Liver (tissue), 9 donors: ENCODE results near the gene UMAD1. TPM values are rescaled to one million over a fixed set of nuclear protein-coding genes. Genes with fewer than 3 reads are reported as not detected.

ENCODE experiments used
- DNase-seq: peaks from one replicate; pipeline ENCODE4 v3.0.0-alpha.2; 2017; ENCODE audit warnings: low spot score
- H3K27ac ChIP-seq, 2 donors: one replicate each; pipeline ENCODE4 v1.7.0; 2013; ENCODE audit warnings: inconsistent platforms in 2 of 2, low read length in 2 of 2, control low read depth in 1 of 2, low read depth in 1 of 2, mild to moderate bottlenecking in 1 of 2
- H3K27me3 ChIP-seq, 4 donors: one replicate each; pipeline versions ENCODE4 v1.6.1 to v1.7.0; 2013; ENCODE audit warnings: low read length in 3 of 4, inconsistent platforms in 1 of 4, mild to moderate bottlenecking in 1 of 4, moderate library complexity in 1 of 4; ENCODE audit not compliant: control insufficient read depth in 4 of 4, insufficient read depth in 4 of 4
- H3K36me3 ChIP-seq, 4 donors: one replicate each; pipeline versions ENCODE4 v1.6.1 to v1.7.0; 2013; ENCODE audit warnings: low read length in 3 of 4, mild to moderate bottlenecking in 3 of 4, low read depth in 1 of 4, moderate library complexity in 1 of 4; ENCODE audit not compliant: control insufficient read depth in 4 of 4, insufficient read depth in 3 of 4
- H3K4me1 ChIP-seq, 4 donors: one replicate each; pipeline versions ENCODE4 v1.6.1 to v1.7.0; 2013; ENCODE audit warnings: low read length in 3 of 4, mild to moderate bottlenecking in 3 of 4, moderate library complexity in 1 of 4; ENCODE audit not compliant: control insufficient read depth in 4 of 4, insufficient read depth in 4 of 4
- H3K4me3 ChIP-seq, 3 donors: one replicate each; pipeline versions ENCODE4 v1.6.1 to v1.7.0; 2013; ENCODE audit warnings: low read length in 3 of 3, control low read depth in 1 of 3, low read depth in 1 of 3, mild to moderate bottlenecking in 1 of 3
- H3K9ac ChIP-seq, 2 donors: one replicate each; pipeline ENCODE4 v1.7.0; 2013; ENCODE audit warnings: low read length in 2 of 2, mild to moderate bottlenecking in 2 of 2, moderate library complexity in 2 of 2, control low read depth in 1 of 2, low read depth in 1 of 2
- H3K9me3 ChIP-seq, 4 donors: one replicate each; pipeline versions ENCODE4 v1.6.1 to v1.7.0; 2013; ENCODE audit warnings: low read length in 3 of 4; ENCODE audit not compliant: control insufficient read depth in 4 of 4
- CTCF ChIP-seq: fragments of 150-350 bp; IDR thresholded peaks from 2 replicates; pipeline ENCODE4 v1.5.1; 2017; ENCODE audit warnings: improper control_type of control experiment, low read depth, low read length; ENCODE audit not compliant: missing input control
- EGR1 ChIP-seq, 2 donors: IDR thresholded peaks; 2 replicates each; pipeline ENCODE4 v1.6.1; 2016 to 2018; ENCODE audit warnings: antibody characterized with exemption in 2 of 2, low read depth in 2 of 2
- FOXA1 ChIP-seq: IDR thresholded peaks from 2 replicates; pipeline ENCODE4 v1.6.1; 2016; ENCODE audit warnings: antibody characterized with exemption
- FOXA2 ChIP-seq: IDR thresholded peaks from 2 replicates; pipeline ENCODE4 v1.6.1; 2016; ENCODE audit warnings: antibody characterized with exemption
- GABPA ChIP-seq, 2 donors: IDR thresholded peaks in 1 of 2; conservative IDR thresholded peaks in 1 of 2; 2 replicates each; pipeline ENCODE4 v1.6.1; 2016; ENCODE audit warnings: antibody characterized with exemption in 2 of 2, mild to moderate bottlenecking in 1 of 2, moderate library complexity in 1 of 2
- HNF4A ChIP-seq, 2 donors: conservative IDR thresholded peaks; 2 replicates each; pipeline ENCODE4 v1.6.1; 2016; ENCODE audit warnings: antibody characterized with exemption in 2 of 2, mild to moderate bottlenecking in 2 of 2
- HNF4G ChIP-seq: IDR thresholded peaks from 2 replicates; pipeline ENCODE4 v1.6.1; 2016; ENCODE audit warnings: antibody characterized with exemption
- JUND ChIP-seq, 2 donors: IDR thresholded peaks; 2 replicates each; pipeline ENCODE4 v1.6.1; 2016; ENCODE audit warnings: antibody characterized with exemption in 2 of 2
- MAX ChIP-seq: IDR thresholded peaks from 2 replicates; pipeline ENCODE4 v1.6.1; 2016; ENCODE audit warnings: antibody characterized with exemption
- NR2F2 ChIP-seq: IDR thresholded peaks from 2 replicates; pipeline ENCODE4 v1.6.1; 2016; ENCODE audit warnings: antibody characterized with exemption
- RAD21 ChIP-seq, 2 donors: IDR thresholded peaks; 2 replicates each; pipeline ENCODE4 v1.6.1; 2016; ENCODE audit warnings: antibody characterized with exemption in 2 of 2, mild to moderate bottlenecking in 2 of 2
- REST ChIP-seq: IDR thresholded peaks from 2 replicates; pipeline ENCODE4 v1.6.1; 2016; ENCODE audit warnings: antibody characterized with exemption, mild to moderate bottlenecking
- RXRA ChIP-seq, 2 donors: IDR thresholded peaks; 2 replicates each; pipeline ENCODE4 v1.6.1; 2017 to 2018; ENCODE audit warnings: antibody characterized with exemption in 2 of 2, mild to moderate bottlenecking in 1 of 2
- SP1 ChIP-seq: IDR thresholded peaks from 2 replicates; pipeline ENCODE4 v1.6.1; 2018; ENCODE audit warnings: antibody characterized with exemption, mild to moderate bottlenecking
- TAF1 ChIP-seq: conservative IDR thresholded peaks from 2 replicates; pipeline ENCODE4 v1.6.1; 2016; ENCODE audit warnings: antibody characterized with exemption, mild to moderate bottlenecking
- YY1 ChIP-seq: IDR thresholded peaks from 2 replicates; pipeline ENCODE4 v1.6.1; 2016; ENCODE audit warnings: antibody characterized with exemption, mild to moderate bottlenecking
- ZBTB33 ChIP-seq: IDR thresholded peaks from 2 replicates; pipeline ENCODE4 v1.6.1; 2016; ENCODE audit warnings: antibody characterized with exemption
- WGBS: extraction: QIAGEN DNeasy Blood & Tissue Kit; methylation state at CpG from one replicate; pipeline ENCODE4 v1.1.7; 2013; 5-methylcytosine and 5-hydroxymethylcytosine counted together
- polyA plus RNA-seq, 2 donors: library from polyadenylated mRNA; stranded (reverse) in 1 of 2; unstranded in 1 of 2; fragments of 200-250 nt in 1 of 2; fragments of >200 nt in 1 of 2; fragmentation: Nextera tagmentation in 1 of 2; extraction: Ambion mirVana in 1 of 2; gene quantifications; one replicate each; pipeline versions ENCODE4 v1.2.1 to v1.2.3, GENCODE V29; 2013 to 2015
- total RNA-seq, 2 donors: library from RNA; depleted of rRNA; stranded (reverse); fragments of >200 nt; gene quantifications; one replicate each; pipeline ENCODE4 v1.2.3, GENCODE V29; 2014
- donor health status: healthy.
- donor health status: healthy.
- donor health status: healthy.
- donor health status: healthy.
- donor health status: healthy.

Gene UMAD1
- total and polyA plus RNA-seq, 4 donors: 5.9 to 12.2 (median 7.9) TPM

- no peaks in the 10 kb centered on the region for H3K27me3 ChIP-seq
- H3K27ac ChIP-seq: no peak overlapping the region
- 100% methylated on average over 1 of the region's 1 CpG for WGBS
- peaks cover 0 to 12% (median 4%) of the 10 kb centered on the region in 4 donors for H3K4me1 ChIP-seq
- DNase-seq: no peak
- no peak overlapping the region for H3K4me3 ChIP-seq
- TF ChIP-seq NR2F2: no peak
- no peak for TF ChIP-seq TAF1
- TF ChIP-seq RXRA (IDR thresholded peaks at IDR 0.05): no peak
- TF ChIP-seq CTCF: no peak
- no peak for TF ChIP-seq FOXA1
- no peak for TF ChIP-seq REST
- TF ChIP-seq SP1: no peak
- no peak for TF ChIP-seq YY1
- H3K36me3 ChIP-seq: no peaks in the 10 kb centered on the region
- no peaks in the 10 kb centered on the region for H3K9me3 ChIP-seq
- H3K9ac ChIP-seq: no peak overlapping the region
These were observed 61.0 kb downstream of the UMAD1 start for GRCh38 chr7:7701527-7701926.

GRCh38 chr7:7702826-7703225, 62.3 kb downstream of the UMAD1 start:
- TF ChIP-seq FOXA2 (no peak), RXRA (IDR thresholded peaks at IDR 0.05) (no peak), MAX (no peak), RAD21 (IDR thresholded peaks at IDR 0.05) (no peak), HNF4G (no peak), EGR1 (IDR thresholded peaks at IDR 0.05; ENCODE audit: low read depth in 2 of 2) (no peak), JUND (IDR thresholded peaks at IDR 0.05) (no peak), REST (no peak), NR2F2 (no peak), ZBTB33 (no peak), GABPA (IDR thresholded peaks at IDR 0.05 in 1 of 2, conservative IDR thresholded peaks at IDR 0.05 in 1 of 2) (no peak), HNF4A (conservative IDR thresholded peaks at IDR 0.05) (no peak), TAF1 (no peak)
- no peaks in the 10 kb centered on the region for H3K27me3 ChIP-seq

More at GRCh38 chr7:7702826-7703225, 62.3 kb downstream of the UMAD1 start:
- no peak for DNase-seq
- no peak overlapping the region for H3K27ac ChIP-seq
- no peak overlapping the region for H3K4me3 ChIP-seq
- 77% methylated on average over 4 of the region's 4 CpGs for WGBS
- no peaks in the 10 kb centered on the region for H3K36me3 ChIP-seq
- peaks cover 0 to 7% (median 0%) of the 10 kb centered on the region in 4 donors for H3K4me1 ChIP-seq
- no peaks in the 10 kb centered on the region for H3K9me3 ChIP-seq
- H3K9ac ChIP-seq: no peak overlapping the region
